ENCODE data around the gene ITGB3. TPM values are rescaled to one million over a fixed set of nuclear protein-coding genes. Genes with fewer than 3 reads are reported as not detected.
"Not testable (repeated sequence)": the region's sequence is repeated elsewhere in the genome, so short reads cannot be mapped to it uniquely, and the experiment has no call there.

The ITGB3 gene
- total and polyA plus RNA-seq, 2 experiments from 2014 or later, result 3.5 to 7.2 TPM

DNA sequence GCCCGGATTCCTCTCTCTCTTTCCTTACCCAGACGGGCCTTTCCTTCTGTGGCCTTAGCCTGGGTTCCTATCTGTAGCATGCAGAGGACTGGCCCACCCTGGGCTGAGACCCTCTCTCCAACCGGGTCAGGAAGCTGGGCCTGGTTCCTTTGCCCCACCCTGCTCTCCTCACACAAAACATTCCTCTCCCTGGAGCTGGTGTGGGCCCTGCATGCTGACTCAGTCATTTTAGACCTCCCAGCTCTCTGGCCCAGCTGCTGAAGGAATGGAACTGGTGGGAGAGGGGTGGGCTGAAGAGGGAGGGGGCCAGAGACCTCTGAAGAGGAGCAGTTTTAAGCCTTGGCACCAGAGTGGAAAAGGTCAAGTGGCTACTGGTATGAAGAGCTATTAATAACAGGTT lies 43.5 kb upstream of the ITGB3 start:
- no peak overlapping the region for H2AFZ ChIP-seq
- no peaks in the 10 kb centered on the region for H3K9me3 ChIP-seq (ENCODE audit: low read depth)
- 67 to 68% methylated on average over 2 to 3 of the region's 3 CpGs for WGBS, 2 experiments (ENCODE audit: low coverage in 1 of 2, low lambda C conversion rate in 2 of 2, missing lambda C conversion rate in 2 of 2)
- TF ChIP-seq EZH2 (IDR thresholded peaks at IDR 0.05; ENCODE audit: insufficient read depth, poor library complexity, severe bottlenecking) (no peak), EZH2phosphoT487 (IDR thresholded peaks at IDR 0.05; ENCODE audit: insufficient read depth, low read depth) (no peak)
- in situ Hi-C loops (cut with MboI), result no loop called here
- H3K27ac ChIP-seq, result no peak overlapping the region
- no peak for DNase-seq
- no peak overlapping the region for H3K4me2 ChIP-seq (ENCODE audit: unreplicated experiment)
- no peaks in the 10 kb centered on the region for H3K9me2 ChIP-seq (ENCODE audit: insufficient read depth)
- H3K4me1 ChIP-seq (ENCODE audit: insufficient read depth), result peaks cover 6% of the 10 kb centered on the region
- H3K4me3 ChIP-seq, result no peak overlapping the region
- no peaks in the 10 kb centered on the region for H3K36me3 ChIP-seq (ENCODE audit: low read depth)
- H3F3A ChIP-seq (ENCODE audit: insufficient read depth), result peaks cover 8% of the 10 kb centered on the region
- no peaks in the 10 kb centered on the region for H3K27me3 ChIP-seq (replicated peaks; ENCODE audit: insufficient read depth)
- no peaks in the 10 kb centered on the region for H3K79me2 ChIP-seq (ENCODE audit: insufficient read depth)
- H4K20me1 ChIP-seq (ENCODE audit: insufficient read depth), result no peaks in the 10 kb centered on the region
- H3K9ac ChIP-seq, result no peak overlapping the region

DNA sequence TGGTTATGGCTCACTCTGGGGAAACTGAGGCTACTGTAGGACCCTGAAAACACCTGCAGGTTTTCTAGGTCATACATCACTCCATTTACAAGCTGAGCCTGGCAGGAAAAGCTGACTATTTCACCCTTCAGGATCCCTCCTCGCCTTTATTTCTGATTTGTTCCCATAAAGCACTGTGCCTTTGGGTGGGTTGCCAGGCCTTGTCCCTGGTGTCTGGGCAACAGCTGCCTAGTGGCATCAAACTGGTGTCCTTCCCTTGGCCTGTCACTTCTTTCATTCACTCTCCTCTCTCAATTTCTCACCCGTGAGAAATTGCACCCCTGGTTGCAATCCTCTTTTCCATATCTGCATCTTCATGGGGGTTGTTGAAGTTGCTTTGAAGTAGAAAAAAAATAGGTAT lies 42.8 kb upstream of the ITGB3 start:
- H3F3A ChIP-seq (ENCODE audit: insufficient read depth), result peaks cover 4% of the 10 kb centered on the region
- no peak overlapping the region for H3K4me3 ChIP-seq
- H4K20me1 ChIP-seq (ENCODE audit: insufficient read depth), result no peaks in the 10 kb centered on the region
- no peaks in the 10 kb centered on the region for H3K36me3 ChIP-seq (ENCODE audit: low read depth)
- no peak overlapping the region for H3K4me2 ChIP-seq (ENCODE audit: unreplicated experiment)
- peaks cover under 1% of the 10 kb centered on the region; the same call in 1 of the 2 replicates for H3K4me1 ChIP-seq (ENCODE audit: insufficient read depth)
- 88 to 98% methylated on average over 2 of the region's 2 CpGs for WGBS, 2 experiments (ENCODE audit: low coverage in 1 of 2, low lambda C conversion rate in 2 of 2, missing lambda C conversion rate in 2 of 2)
- no peaks in the 10 kb centered on the region for H3K9me2 ChIP-seq (ENCODE audit: insufficient read depth)
- TF ChIP-seq EZH2phosphoT487 (IDR thresholded peaks at IDR 0.05; ENCODE audit: insufficient read depth, low read depth), result no peak
- TF ChIP-seq EZH2 (IDR thresholded peaks at IDR 0.05; ENCODE audit: insufficient read depth, poor library complexity, severe bottlenecking), result no peak
- DNase-seq, result no peak
- no peak overlapping the region for H2AFZ ChIP-seq
- in situ Hi-C loops (cut with MboI), result no loop called here
- H3K27ac ChIP-seq, result no peak overlapping the region
- H3K9ac ChIP-seq, result no peak overlapping the region
- H3K9me3 ChIP-seq (ENCODE audit: low read depth), result no peaks in the 10 kb centered on the region
- H3K79me2 ChIP-seq (ENCODE audit: insufficient read depth), result no peaks in the 10 kb centered on the region
- H3K27me3 ChIP-seq (replicated peaks; ENCODE audit: insufficient read depth), result no peaks in the 10 kb centered on the region

DNA sequence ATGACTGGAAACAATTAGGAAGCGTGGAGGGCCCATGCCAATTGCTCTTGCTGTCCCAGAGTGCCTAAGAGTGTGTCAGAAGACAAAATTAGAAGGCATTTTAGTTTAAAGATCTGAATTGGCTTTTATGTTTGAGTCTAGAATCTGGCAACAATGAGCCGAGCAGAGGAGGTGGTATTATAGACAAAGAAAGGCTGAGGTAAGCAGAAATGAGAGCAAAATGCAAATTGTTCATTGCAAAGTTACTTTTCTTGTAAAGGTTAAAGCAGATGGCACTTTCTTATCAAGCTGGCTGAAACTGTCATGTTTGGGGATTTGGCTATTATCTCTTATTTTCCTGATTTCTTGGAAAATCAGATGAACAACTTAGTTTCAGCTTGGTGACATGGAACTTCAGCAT lies 41.2 kb upstream of the ITGB3 start:
- Histone ChIP-seq H3K9me2 (ENCODE audit: insufficient read depth) (no peaks in the 10 kb centered on the region), H4K20me1 (ENCODE audit: insufficient read depth) (no peaks in the 10 kb centered on the region), H3K36me3 (ENCODE audit: low read depth) (no peaks in the 10 kb centered on the region), H3K4me1 (ENCODE audit: insufficient read depth) (no peaks in the 10 kb centered on the region), H3K4me3 (no peak overlapping the region), H3K27me3 (replicated peaks; ENCODE audit: insufficient read depth) (no peaks in the 10 kb centered on the region), H3K27ac (no peak overlapping the region), H3K4me2 (ENCODE audit: unreplicated experiment) (no peak overlapping the region), H3K9me3 (ENCODE audit: low read depth) (no peaks in the 10 kb centered on the region), H3K9ac (no peak overlapping the region), H3F3A (ENCODE audit: insufficient read depth) (no peaks in the 10 kb centered on the region), H2AFZ (no peak overlapping the region), H3K79me2 (ENCODE audit: insufficient read depth) (no peaks in the 10 kb centered on the region)
- in situ Hi-C loops (cut with MboI), result no loop called here
- TF ChIP-seq EZH2 (IDR thresholded peaks at IDR 0.05; ENCODE audit: insufficient read depth, poor library complexity, severe bottlenecking), result no peak
- no peak for TF ChIP-seq EZH2phosphoT487 (IDR thresholded peaks at IDR 0.05; ENCODE audit: insufficient read depth, low read depth)
- WGBS, 2 experiments (ENCODE audit: low coverage in 1 of 2, low lambda C conversion rate in 2 of 2, missing lambda C conversion rate in 2 of 2), result 84 to 86% methylated on average over 2 of the region's 2 CpGs
- no peak for DNase-seq

DNA sequence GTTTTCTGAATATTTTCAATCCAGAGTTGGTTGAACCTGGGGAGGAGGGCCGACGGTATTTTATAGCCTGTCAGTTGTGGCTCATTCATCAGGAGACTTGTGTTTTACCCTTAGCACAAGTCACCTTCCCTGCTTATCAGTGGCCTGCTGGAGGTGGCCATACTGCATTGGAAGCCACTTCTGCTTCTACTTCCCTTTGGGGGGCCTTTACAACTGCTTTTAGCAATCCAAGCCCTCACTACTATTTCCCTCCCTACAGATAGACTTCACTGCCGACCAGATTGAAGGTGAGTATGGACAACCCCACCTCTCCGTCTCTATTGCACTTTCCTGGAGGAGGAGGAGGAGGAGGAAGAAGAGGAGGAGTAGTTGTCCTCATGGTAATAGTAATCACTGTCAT lies 40.1 kb upstream of the ITGB3 start:
- H4K20me1 ChIP-seq (ENCODE audit: insufficient read depth), result no peaks in the 10 kb centered on the region
- in situ Hi-C loops (cut with MboI), result no loop called here
- WGBS, 2 experiments (ENCODE audit: low coverage in 1 of 2, low lambda C conversion rate in 2 of 2, missing lambda C conversion rate in 2 of 2), result 49 to 50% methylated on average over 4 of the region's 4 CpGs

DNA sequence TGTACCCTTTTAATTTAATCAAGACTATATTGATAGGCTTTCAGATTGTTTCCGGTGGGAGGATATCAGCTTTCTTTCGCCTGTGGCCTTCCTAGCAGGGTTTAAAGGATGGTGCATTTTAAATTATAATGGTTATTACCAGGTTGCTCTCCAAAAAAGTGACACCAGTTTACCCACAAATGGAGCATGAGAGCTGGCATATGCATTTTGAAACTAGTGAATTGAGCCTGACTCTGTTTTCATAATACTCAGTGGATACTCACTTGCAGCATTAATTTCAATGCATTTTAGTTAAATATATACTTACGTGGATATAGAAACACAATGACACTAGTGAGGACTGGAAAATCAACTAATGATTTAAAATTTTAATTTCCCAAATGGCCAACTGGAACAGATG lies 38.7 kb upstream of the ITGB3 start:
- no peak overlapping the region for H3K4me2 ChIP-seq (ENCODE audit: unreplicated experiment)
- in situ Hi-C loops (cut with MboI), result no loop called here
- H3K79me2 ChIP-seq (ENCODE audit: insufficient read depth), result no peaks in the 10 kb centered on the region
- TF ChIP-seq EZH2 (IDR thresholded peaks at IDR 0.05; ENCODE audit: insufficient read depth, poor library complexity, severe bottlenecking), result no peak
- TF ChIP-seq EZH2phosphoT487 (IDR thresholded peaks at IDR 0.05; ENCODE audit: insufficient read depth, low read depth), result no peak
- H3K4me3 ChIP-seq, result no peak overlapping the region
- H3K9ac ChIP-seq, result no peak overlapping the region
- H3K27ac ChIP-seq, result no peak overlapping the region
- no peaks in the 10 kb centered on the region for H3K9me2 ChIP-seq (ENCODE audit: insufficient read depth)
- H2AFZ ChIP-seq, result no peak overlapping the region
- no peak for DNase-seq
- H3F3A ChIP-seq (ENCODE audit: insufficient read depth), result no peaks in the 10 kb centered on the region
- no peaks in the 10 kb centered on the region for H3K27me3 ChIP-seq (replicated peaks; ENCODE audit: insufficient read depth)
- no peaks in the 10 kb centered on the region for H3K4me1 ChIP-seq (ENCODE audit: insufficient read depth)
- H3K36me3 ChIP-seq (ENCODE audit: low read depth), result no peaks in the 10 kb centered on the region
- no peaks in the 10 kb centered on the region for H3K9me3 ChIP-seq (ENCODE audit: low read depth)
- no peaks in the 10 kb centered on the region for H4K20me1 ChIP-seq (ENCODE audit: insufficient read depth)
- 64 to 71% methylated on average over 3 of the region's 3 CpGs for WGBS, 2 experiments (ENCODE audit: low coverage in 1 of 2, low lambda C conversion rate in 2 of 2, missing lambda C conversion rate in 2 of 2)

More for the DNA sequence above, 40.1 kb upstream of the ITGB3 start:
- Histone ChIP-seq H3K27ac (no peak overlapping the region), H3K4me3 (no peak overlapping the region), H3F3A (ENCODE audit: insufficient read depth) (no peaks in the 10 kb centered on the region), H3K9ac (no peak overlapping the region), H2AFZ (no peak overlapping the region), H3K27me3 (replicated peaks; ENCODE audit: insufficient read depth) (no peaks in the 10 kb centered on the region), H3K9me3 (ENCODE audit: low read depth) (no peaks in the 10 kb centered on the region), H3K36me3 (ENCODE audit: low read depth) (no peaks in the 10 kb centered on the region), H3K4me2 (ENCODE audit: unreplicated experiment) (no peak overlapping the region), H3K4me1 (ENCODE audit: insufficient read depth) (no peaks in the 10 kb centered on the region), H3K79me2 (ENCODE audit: insufficient read depth) (no peaks in the 10 kb centered on the region), H3K9me2 (ENCODE audit: insufficient read depth) (no peaks in the 10 kb centered on the region)
- no peak for DNase-seq
- TF ChIP-seq EZH2phosphoT487 (IDR thresholded peaks at IDR 0.05; ENCODE audit: insufficient read depth, low read depth) (no peak), EZH2 (IDR thresholded peaks at IDR 0.05; ENCODE audit: insufficient read depth, poor library complexity, severe bottlenecking) (no peak)

DNA sequence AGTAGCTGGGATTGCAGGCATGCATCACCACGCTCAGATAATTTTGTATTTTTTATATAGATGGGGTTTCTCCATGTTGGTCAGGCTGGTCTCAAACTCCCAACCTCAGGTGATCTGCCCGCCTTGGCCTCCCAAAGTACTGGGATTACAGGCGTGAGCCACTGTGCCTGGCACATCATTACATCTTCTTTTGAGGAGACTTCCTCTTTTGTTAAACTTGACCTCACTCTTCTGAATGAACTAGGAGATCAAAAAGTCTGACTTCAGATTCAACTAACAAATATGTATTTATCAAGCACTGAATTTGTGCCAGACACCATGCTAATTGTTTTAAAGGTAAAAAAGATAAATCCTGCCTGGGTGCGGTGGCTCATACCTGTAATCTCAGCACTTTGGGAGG lies 36.8 kb upstream of the ITGB3 start:
- H3K27ac ChIP-seq; H3K9me2 ChIP-seq (ENCODE audit: insufficient read depth); H3K4me3 ChIP-seq; H3F3A ChIP-seq (ENCODE audit: insufficient read depth); H3K4me2 ChIP-seq (ENCODE audit: unreplicated experiment); DNase-seq; H4K20me1 ChIP-seq (ENCODE audit: insufficient read depth); in situ Hi-C loops (cut with MboI); H3K9me3 ChIP-seq (ENCODE audit: low read depth); H3K27me3 ChIP-seq (replicated peaks; ENCODE audit: insufficient read depth); H3K36me3 ChIP-seq (ENCODE audit: low read depth); H3K79me2 ChIP-seq (ENCODE audit: insufficient read depth); H3K9ac ChIP-seq; H2AFZ ChIP-seq; H3K4me1 ChIP-seq (ENCODE audit: insufficient read depth): not testable (repeated sequence)
- 84 to 86% methylated on average over 4 of the region's 4 CpGs for WGBS, 2 experiments (ENCODE audit: low coverage in 1 of 2, low lambda C conversion rate in 2 of 2, missing lambda C conversion rate in 2 of 2)

DNA sequence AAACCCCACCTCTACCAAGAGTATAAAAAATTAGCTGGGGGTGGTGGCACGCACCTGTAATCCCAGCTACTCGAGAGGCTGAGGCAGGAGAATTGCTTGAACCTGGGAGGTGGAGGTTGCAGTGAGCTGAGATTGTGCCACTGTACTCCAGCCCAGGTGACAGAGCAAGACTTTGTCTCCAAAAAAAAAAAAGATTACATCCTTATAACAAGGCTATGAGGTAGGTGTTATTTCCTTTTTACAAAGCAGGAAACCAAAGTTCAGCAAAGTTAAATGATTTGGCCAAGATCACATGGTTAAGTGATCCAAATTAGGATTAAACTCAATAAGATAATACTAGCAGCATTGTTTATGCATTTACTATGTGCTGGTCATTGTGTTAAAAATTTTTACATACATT lies 36.3 kb upstream of the ITGB3 start:
- H3F3A ChIP-seq (ENCODE audit: insufficient read depth); H4K20me1 ChIP-seq (ENCODE audit: insufficient read depth); H3K79me2 ChIP-seq (ENCODE audit: insufficient read depth); H3K4me1 ChIP-seq (ENCODE audit: insufficient read depth); H3K4me3 ChIP-seq; H3K27me3 ChIP-seq (replicated peaks; ENCODE audit: insufficient read depth); H3K9me2 ChIP-seq (ENCODE audit: insufficient read depth); DNase-seq; in situ Hi-C loops (cut with MboI); H3K4me2 ChIP-seq (ENCODE audit: unreplicated experiment); H3K9me3 ChIP-seq (ENCODE audit: low read depth); H3K9ac ChIP-seq; H3K36me3 ChIP-seq (ENCODE audit: low read depth); H3K27ac ChIP-seq; H2AFZ ChIP-seq: not testable (repeated sequence)
- WGBS, 2 experiments (ENCODE audit: low coverage in 1 of 2, low lambda C conversion rate in 2 of 2, missing lambda C conversion rate in 2 of 2), result 95 to 100% methylated on average over 2 of the region's 2 CpGs

All from GM23248 (cell line).